ENCODE data around the gene RAPGEF4.

Gene RAPGEF4

GRCh38 chr2:173048897-173049661 is 313.4 kb downstream of the RAPGEF4 start:
- Histone ChIP-seq H3K27ac (ENCODE audit: low read depth, low read length) (no peak overlapping the region), H3K4me3 (ENCODE audit: low read length) (no peak overlapping the region), H3K27me3 (ENCODE audit: insufficient read depth, low read length) (no peaks in the 10 kb centered on the region), H3K9ac (ENCODE audit: low read depth, low read length) (no peak overlapping the region), H3K36me3 (ENCODE audit: insufficient read depth, low read length) (no peaks in the 10 kb centered on the region), H3K9me3 (ENCODE audit: insufficient read depth, low read depth, low read length) (no peaks in the 10 kb centered on the region), H3K4me1 (ENCODE audit: insufficient read depth, low read length) (peaks cover 4% of the 10 kb centered on the region; the same call in 1 of the 2 replicates)
- 100% methylated on average over 3 of the region's 4 CpGs for WGBS

GRCh38 chr2:173049831-173050230 is 314.2 kb downstream of the RAPGEF4 start:
- no peak overlapping the region for H3K4me3 ChIP-seq (ENCODE audit: low read length)
- no peaks in the 10 kb centered on the region for H3K4me1 ChIP-seq (ENCODE audit: insufficient read depth, low read length)
- no peaks in the 10 kb centered on the region for H3K9me3 ChIP-seq (ENCODE audit: insufficient read depth, low read depth, low read length)

GRCh38 chr2:173050684-173051083 is 315.0 kb downstream of the RAPGEF4 start:
- 89% methylated on average over 4 of the region's 4 CpGs for WGBS
- H3K4me1 ChIP-seq (ENCODE audit: insufficient read depth, low read length): no peaks in the 10 kb centered on the region

More at GRCh38 chr2:173049831-173050230, 314.2 kb downstream of the RAPGEF4 start:
- Histone ChIP-seq H3K27ac (ENCODE audit: low read depth, low read length) (no peak overlapping the region), H3K27me3 (ENCODE audit: insufficient read depth, low read length) (no peaks in the 10 kb centered on the region), H3K9ac (ENCODE audit: low read depth, low read length) (no peak overlapping the region), H3K36me3 (ENCODE audit: insufficient read depth, low read length) (no peaks in the 10 kb centered on the region)
- WGBS: 96% methylated on average over 3 of the region's 3 CpGs

GRCh38 chr2:173051463-173052215 is 316.0 kb downstream of the RAPGEF4 start:
- no peaks in the 10 kb centered on the region for H3K27me3 ChIP-seq (ENCODE audit: insufficient read depth, low read length)
- H3K27ac ChIP-seq (ENCODE audit: low read depth, low read length): no peak overlapping the region
- H3K36me3 ChIP-seq (ENCODE audit: insufficient read depth, low read length): no peaks in the 10 kb centered on the region
- H3K9me3 ChIP-seq (ENCODE audit: insufficient read depth, low read depth, low read length): no peaks in the 10 kb centered on the region
- 90% methylated on average over 7 of the region's 7 CpGs for WGBS
- H3K4me3 ChIP-seq (ENCODE audit: low read length): no peak overlapping the region
- H3K9ac ChIP-seq (ENCODE audit: low read depth, low read length): no peak overlapping the region
- no peaks in the 10 kb centered on the region for H3K4me1 ChIP-seq (ENCODE audit: insufficient read depth, low read length)

More at GRCh38 chr2:173050684-173051083, 315.0 kb downstream of the RAPGEF4 start:
- Histone ChIP-seq H3K36me3 (ENCODE audit: insufficient read depth, low read length) (no peaks in the 10 kb centered on the region), H3K4me3 (ENCODE audit: low read length) (no peak overlapping the region), H3K9ac (ENCODE audit: low read depth, low read length) (no peak overlapping the region), H3K9me3 (ENCODE audit: insufficient read depth, low read depth, low read length) (no peaks in the 10 kb centered on the region), H3K27ac (ENCODE audit: low read depth, low read length) (no peak overlapping the region), H3K27me3 (ENCODE audit: insufficient read depth, low read length) (no peaks in the 10 kb centered on the region)

- Histone ChIP-seq H3K4me1 (ENCODE audit: insufficient read depth, low read length) (no peaks in the 10 kb centered on the region), H3K4me3 (ENCODE audit: low read length) (no peak overlapping the region), H3K27ac (ENCODE audit: low read depth, low read length) (no peak overlapping the region), H3K9me3 (ENCODE audit: insufficient read depth, low read depth, low read length) (no peaks in the 10 kb centered on the region), H3K27me3 (ENCODE audit: insufficient read depth, low read length) (no peaks in the 10 kb centered on the region), H3K36me3 (ENCODE audit: insufficient read depth, low read length) (no peaks in the 10 kb centered on the region), H3K9ac (ENCODE audit: low read depth, low read length) (no peak overlapping the region)
- 86% methylated on average over 3 of the region's 3 CpGs for WGBS
These were observed 317.5 kb downstream of the RAPGEF4 start for GRCh38 chr2:173053043-173053699.

- H3K27me3 ChIP-seq (ENCODE audit: insufficient read depth, low read length): no peaks in the 10 kb centered on the region
- no peaks in the 10 kb centered on the region for H3K9me3 ChIP-seq (ENCODE audit: insufficient read depth, low read depth, low read length)
- H3K27ac ChIP-seq (ENCODE audit: low read depth, low read length): no peak overlapping the region
- no peaks in the 10 kb centered on the region for H3K4me1 ChIP-seq (ENCODE audit: insufficient read depth, low read length)
- WGBS: 93% methylated on average over 3 of the region's 3 CpGs
- no peak overlapping the region for H3K9ac ChIP-seq (ENCODE audit: low read depth, low read length)
- H3K4me3 ChIP-seq (ENCODE audit: low read length): no peak overlapping the region
- H3K36me3 ChIP-seq (ENCODE audit: insufficient read depth, low read length): no peaks in the 10 kb centered on the region
These were observed 318.8 kb downstream of the RAPGEF4 start for GRCh38 chr2:173054466-173054865.

GRCh38 chr2:173056705-173057364 is 321.2 kb downstream of the RAPGEF4 start:
- Histone ChIP-seq H3K4me3 (ENCODE audit: low read length) (no peak overlapping the region), H3K27ac (ENCODE audit: low read depth, low read length) (no peak overlapping the region), H3K9me3 (ENCODE audit: insufficient read depth, low read depth, low read length) (no peaks in the 10 kb centered on the region), H3K36me3 (ENCODE audit: insufficient read depth, low read length) (no peaks in the 10 kb centered on the region), H3K4me1 (ENCODE audit: insufficient read depth, low read length) (no peaks in the 10 kb centered on the region), H3K9ac (ENCODE audit: low read depth, low read length) (no peak overlapping the region), H3K27me3 (ENCODE audit: insufficient read depth, low read length) (no peaks in the 10 kb centered on the region)
- 91% methylated on average over 4 of the region's 4 CpGs for WGBS

- no peak overlapping the region for H3K9ac ChIP-seq (ENCODE audit: low read depth, low read length)
- no peaks in the 10 kb centered on the region for H3K4me1 ChIP-seq (ENCODE audit: insufficient read depth, low read length)
- no peak overlapping the region for H3K27ac ChIP-seq (ENCODE audit: low read depth, low read length)
- no peak overlapping the region for H3K4me3 ChIP-seq (ENCODE audit: low read length)
- H3K27me3 ChIP-seq (ENCODE audit: insufficient read depth, low read length): no peaks in the 10 kb centered on the region
- H3K9me3 ChIP-seq (ENCODE audit: insufficient read depth, low read depth, low read length): no peaks in the 10 kb centered on the region
- H3K36me3 ChIP-seq (ENCODE audit: insufficient read depth, low read length): no peaks in the 10 kb centered on the region
These were observed 322.5 kb downstream of the RAPGEF4 start for GRCh38 chr2:173058097-173058496.

GRCh38 chr2:173058673-173059072 is 323.0 kb downstream of the RAPGEF4 start:
- no peaks in the 10 kb centered on the region for H3K9me3 ChIP-seq (ENCODE audit: insufficient read depth, low read depth, low read length)
- H3K36me3 ChIP-seq (ENCODE audit: insufficient read depth, low read length): no peaks in the 10 kb centered on the region
- 83% methylated on average over 2 of the region's 2 CpGs for WGBS
- no peak overlapping the region for H3K27ac ChIP-seq (ENCODE audit: low read depth, low read length)
- H3K4me3 ChIP-seq (ENCODE audit: low read length): no peak overlapping the region
- H3K9ac ChIP-seq (ENCODE audit: low read depth, low read length): no peak overlapping the region
- no peaks in the 10 kb centered on the region for H3K27me3 ChIP-seq (ENCODE audit: insufficient read depth, low read length)
- H3K4me1 ChIP-seq (ENCODE audit: insufficient read depth, low read length): no peaks in the 10 kb centered on the region

GRCh38 chr2:173059292-173059691 is 323.6 kb downstream of the RAPGEF4 start:
- H3K27ac ChIP-seq (ENCODE audit: low read depth, low read length): no peak overlapping the region
- no peak overlapping the region for H3K9ac ChIP-seq (ENCODE audit: low read depth, low read length)
- no peaks in the 10 kb centered on the region for H3K36me3 ChIP-seq (ENCODE audit: insufficient read depth, low read length)
- no peaks in the 10 kb centered on the region for H3K4me1 ChIP-seq (ENCODE audit: insufficient read depth, low read length)
- H3K4me3 ChIP-seq (ENCODE audit: low read length): no peak overlapping the region
- H3K27me3 ChIP-seq (ENCODE audit: insufficient read depth, low read length): no peaks in the 10 kb centered on the region
- 97% methylated on average over 2 of the region's 3 CpGs for WGBS
- no peaks in the 10 kb centered on the region for H3K9me3 ChIP-seq (ENCODE audit: insufficient read depth, low read depth, low read length)

All from HUES64 (cell line).